ENCODE results near the gene CST9.
"Not testable (repeated sequence)": the region's sequence is repeated elsewhere in the genome, so short reads cannot be mapped to it uniquely, and the experiment has no call there.

CST9 gene

DNA sequence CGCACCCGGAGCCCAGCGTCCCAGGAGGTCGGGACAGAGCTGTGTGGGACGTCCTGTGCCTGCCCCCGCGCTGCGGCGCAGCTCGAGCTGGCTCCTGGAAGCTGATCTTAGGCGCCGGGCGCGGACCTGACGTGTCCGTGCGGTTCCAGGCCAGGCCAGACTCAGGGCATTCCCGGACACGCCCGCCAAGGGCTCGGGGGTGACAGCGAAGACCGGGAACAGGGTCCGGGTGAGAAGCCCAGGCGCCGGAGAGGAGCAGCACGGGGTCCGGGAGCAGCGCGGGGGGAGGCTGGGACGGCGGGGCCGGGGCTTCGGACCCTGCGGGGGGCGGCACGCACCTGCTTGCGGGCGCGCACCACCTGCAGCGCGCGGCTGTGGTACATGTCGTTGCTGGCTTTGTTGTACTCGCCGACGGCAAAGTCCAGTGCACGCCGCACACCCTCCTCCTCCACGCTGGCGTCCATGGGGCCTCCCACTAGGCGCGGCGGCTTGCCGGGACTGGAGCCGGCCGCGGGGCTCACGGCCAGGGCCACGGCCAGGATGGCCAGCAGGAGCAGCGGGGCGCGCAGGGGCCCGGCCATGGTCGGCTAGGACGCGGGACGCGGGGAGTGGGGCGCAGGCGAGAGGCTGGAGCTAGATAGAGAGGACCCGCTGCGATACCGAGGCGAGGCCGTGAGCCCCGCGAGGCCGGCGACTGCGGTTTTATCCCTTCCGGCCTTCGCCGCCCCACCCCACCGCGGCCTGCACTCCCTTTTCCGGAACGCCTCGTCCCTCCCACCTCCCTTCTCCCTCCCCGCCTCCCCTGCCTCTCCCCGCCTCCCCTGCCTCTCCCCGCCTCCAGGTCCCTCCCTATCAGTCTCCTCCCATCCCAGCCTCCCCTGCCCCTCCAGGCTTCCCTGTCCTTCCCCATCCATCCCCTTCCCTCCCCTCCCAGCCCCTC lies 31.8 kb upstream of the CST9 start, which contains the start of gene CST3:
TSS of gene CST3 (minus strand) at position 674 of the 940 bp plus-strand sequence. CDS start at position 581, 93 bp downstream.
- no peak for DNase-seq (ENCODE audit: low read depth in 2 of 2)

DNA sequence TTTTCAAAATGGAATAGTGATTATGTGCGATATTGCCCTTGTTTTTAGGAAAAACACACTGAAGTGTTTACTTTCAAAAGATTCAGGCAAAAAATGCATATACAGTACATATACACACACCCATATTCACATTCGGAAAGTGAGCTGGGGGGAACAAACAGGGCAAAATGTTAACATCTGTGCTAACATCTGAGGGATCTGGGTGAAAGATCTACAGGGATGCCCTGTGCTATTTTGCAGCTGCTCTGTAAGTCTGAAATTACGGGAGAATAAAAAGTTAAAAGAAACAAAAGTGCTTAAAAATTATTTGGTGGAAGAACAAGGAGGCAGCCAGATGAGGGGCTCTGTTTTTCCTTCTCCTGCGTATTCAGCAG lies 31.2 kb upstream of the CST9 start:
- no peak for DNase-seq (ENCODE audit: low read depth in 2 of 2)

GRCh38 chr20:23636182-23636907 lies 30.6 kb upstream of the CST9 start:
- DNase-seq (ENCODE audit: low read depth in 2 of 2) = no peak

DNA sequence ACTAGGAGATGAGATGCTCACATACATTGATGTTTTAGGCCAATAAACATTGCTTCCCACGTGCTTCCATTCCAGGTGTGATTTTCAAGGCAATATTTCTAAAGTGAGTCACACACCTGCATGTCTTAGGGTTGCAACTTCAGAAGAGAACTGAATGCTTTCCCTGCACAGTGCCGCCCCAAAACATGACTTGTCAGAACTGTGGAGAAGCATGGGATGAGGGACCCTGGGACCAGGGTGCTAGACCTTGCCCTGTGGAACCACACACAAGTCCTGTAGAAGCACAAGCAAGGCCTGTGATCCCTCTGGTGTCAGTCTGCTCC lies 30.0 kb upstream of the CST9 start:
- DNase-seq (ENCODE audit: low read depth in 2 of 2) = not testable (repeated sequence)

GRCh38 chr20:23634985-23635767 lies 29.5 kb upstream of the CST9 start:
- no peak for DNase-seq (ENCODE audit: low read depth in 2 of 2)

GRCh38 chr20:23634044-23634801 lies 28.5 kb upstream of the CST9 start:
- DNase-seq (ENCODE audit: low read depth in 2 of 2) = no peak

DNA sequence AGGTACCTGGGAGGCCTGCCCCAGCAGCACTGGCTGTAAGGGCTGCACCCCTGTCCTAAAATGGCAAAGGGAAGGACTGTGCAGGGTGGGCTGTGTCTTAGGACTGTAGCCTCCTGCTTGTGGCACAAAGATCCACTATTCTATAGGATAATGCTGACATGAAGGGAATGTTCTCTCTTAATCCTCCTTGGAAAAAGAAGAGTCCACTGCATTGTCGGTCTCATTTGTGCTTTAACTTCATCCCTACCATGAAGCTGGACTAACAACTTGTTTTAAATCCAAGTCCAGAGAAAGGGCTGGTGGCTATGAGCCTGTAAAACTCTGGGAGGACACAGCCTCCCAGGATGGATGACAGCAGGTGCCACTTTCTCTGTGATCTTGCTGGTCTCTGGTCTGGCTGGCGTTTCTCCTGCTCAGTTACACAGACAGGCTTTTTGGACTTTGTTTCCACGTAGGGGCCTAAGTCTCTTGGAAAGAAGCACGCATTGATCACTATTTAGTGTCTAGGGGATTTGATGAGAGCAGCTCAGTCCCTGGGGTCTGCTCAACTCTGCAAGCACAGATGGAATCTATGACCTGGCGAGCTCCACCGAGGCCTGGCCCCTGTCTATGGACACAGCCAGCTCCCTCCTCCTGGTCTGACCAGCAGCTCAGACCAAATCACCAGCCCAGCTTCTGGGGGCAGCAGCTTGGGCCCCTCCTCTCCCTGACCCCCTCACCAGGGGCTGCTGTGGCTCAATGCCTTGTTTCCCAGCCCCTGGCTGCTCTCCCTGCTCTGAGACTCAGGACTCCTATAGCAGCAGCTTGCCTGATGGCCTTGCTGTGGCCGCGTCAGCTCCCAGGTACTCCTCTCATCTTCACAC lies 27.2 kb upstream of the CST9 start:
- no peak for DNase-seq (ENCODE audit: low read depth in 2 of 2)

GRCh38 chr20:23631981-23632710 lies 26.4 kb upstream of the CST9 start:
- DNase-seq (ENCODE audit: low read depth in 2 of 2) = no peak

- no peak for DNase-seq (ENCODE audit: low read depth in 2 of 2)
Measured at GRCh38 chr20:23631226-23631822, 25.6 kb upstream of the CST9 start.

DNA sequence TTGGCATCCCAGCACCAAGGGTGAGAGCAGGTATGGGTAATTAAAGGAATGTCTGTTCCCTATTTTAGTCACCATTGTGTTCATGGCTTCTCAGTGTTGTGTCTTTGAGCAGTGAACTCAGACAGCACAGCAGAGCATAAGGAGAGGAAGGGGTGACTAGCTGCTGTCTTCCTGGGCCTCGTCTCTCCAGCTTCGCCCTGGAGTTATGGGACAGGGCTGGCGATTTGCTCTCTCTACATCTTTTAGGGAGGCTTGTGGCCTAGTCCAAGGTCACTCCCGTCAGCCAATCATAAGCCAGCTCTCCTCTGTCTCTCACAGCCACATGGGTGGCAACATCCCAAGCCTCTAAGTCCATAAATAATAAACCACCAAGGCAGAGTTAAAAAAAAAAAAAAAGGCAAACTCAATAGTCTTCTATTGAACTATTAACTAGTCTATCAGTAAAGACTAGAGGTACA lies 24.7 kb upstream of the CST9 start:
- DNase-seq (ENCODE audit: low read depth in 2 of 2) = no peak

GRCh38 chr20:23629542-23630391 lies 24.1 kb upstream of the CST9 start:
- no peak for DNase-seq (ENCODE audit: low read depth in 2 of 2)

GRCh38 chr20:23629017-23629541 lies 23.4 kb upstream of the CST9 start:
- DNase-seq (ENCODE audit: low read depth in 2 of 2) = no peak

DNA sequence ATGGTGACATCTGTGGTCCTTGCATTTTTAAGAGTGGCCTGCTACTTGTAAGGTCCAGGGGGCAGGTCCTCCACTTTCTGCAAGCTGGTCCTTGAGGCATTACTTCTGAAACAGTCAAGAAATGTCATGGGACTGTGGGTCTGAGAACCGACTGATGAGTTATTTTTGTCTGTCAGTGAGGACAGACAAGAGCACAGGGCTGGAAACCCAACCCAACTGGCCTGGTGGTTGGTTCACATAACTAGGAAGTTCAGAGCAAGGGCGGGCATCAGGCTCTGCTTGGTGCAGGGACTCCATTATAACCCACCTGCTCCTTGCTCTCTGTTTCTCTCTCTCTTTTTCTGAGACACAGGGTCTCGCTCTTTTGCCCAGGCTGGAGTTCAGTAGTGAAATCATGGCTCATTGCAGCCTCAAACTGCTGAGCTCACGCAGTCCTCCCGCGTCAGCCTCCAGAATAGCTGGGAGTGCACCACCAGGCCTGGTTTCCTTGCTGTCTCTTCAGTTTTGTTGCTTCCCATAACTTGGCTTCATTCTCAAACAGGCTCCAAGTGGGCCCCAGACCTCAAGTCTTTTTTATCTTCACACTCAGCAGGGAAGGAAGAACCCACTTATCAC lies 22.8 kb upstream of the CST9 start:
- DNase-seq (ENCODE audit: low read depth in 2 of 2) = no peak

GRCh38 chr20:23627501-23627900 lies 21.8 kb upstream of the CST9 start:
- DNase-seq (ENCODE audit: low read depth in 2 of 2) = no peak

DNA sequence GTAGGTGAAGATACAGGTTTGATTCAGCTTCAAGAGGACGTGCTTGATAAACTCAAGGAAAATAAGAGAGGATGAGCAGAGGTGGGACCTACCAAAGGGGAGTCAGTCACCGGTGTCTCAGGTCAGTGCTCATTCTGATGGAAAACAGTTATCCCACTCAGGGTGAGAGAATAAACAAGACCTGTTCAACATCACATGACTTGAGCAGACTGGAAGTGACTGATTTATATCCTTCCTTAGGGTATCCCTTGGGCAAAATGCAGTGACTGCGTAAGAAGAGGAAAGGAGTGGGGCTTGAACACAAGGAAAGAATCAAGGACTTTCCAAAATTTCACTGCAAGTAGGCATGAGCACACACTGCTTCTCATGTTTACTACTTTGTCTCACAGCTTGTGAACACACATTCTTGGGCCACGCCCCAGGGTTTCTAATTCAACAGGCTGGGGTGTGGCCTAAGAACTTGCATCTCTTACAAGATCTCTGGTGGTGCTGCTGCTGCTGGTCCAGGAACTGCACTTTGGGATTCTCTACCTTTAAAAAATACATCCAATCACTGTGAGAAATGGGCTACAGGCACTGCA lies 20.4 kb upstream of the CST9 start:
- no peak for DNase-seq (ENCODE audit: low read depth in 2 of 2)

DNA sequence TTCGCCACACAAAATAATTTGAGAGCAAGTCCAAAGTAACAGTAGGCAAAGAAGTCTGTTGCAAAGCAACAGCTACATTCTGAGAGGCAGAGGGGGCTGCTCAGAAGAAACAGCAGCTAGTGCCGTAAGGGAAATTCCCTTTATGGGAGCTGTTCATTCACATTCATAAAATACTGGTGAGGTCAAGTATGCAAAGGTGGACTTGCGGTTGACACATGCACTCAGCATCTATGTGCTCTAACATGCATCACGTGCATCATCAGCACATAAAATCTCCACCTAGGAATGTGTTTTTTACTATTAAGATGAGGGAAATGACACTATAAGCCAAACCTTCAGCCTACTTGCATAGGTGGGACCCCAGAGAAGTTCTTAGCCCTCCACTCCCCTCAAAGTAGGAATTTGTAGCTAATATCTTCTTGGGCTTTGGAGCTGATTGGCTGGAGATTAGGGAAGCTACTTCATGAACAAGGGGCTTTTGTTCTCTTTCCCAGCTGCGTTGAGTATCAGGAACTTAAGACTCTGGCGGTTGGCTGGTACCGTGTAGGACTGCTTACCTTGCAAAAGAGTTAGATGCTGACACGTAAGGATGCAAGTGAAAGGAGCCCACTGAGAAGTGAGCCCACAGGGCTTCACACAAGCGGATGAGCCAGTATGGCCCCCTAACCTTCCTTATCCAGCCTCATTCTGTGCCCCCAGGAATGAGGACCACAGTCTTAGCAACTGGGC lies 19.7 kb upstream of the CST9 start:
- no peak for DNase-seq (ENCODE audit: low read depth in 2 of 2)

GRCh38 chr20:23624324-23624691 lies 18.6 kb upstream of the CST9 start:
- DNase-seq (ENCODE audit: low read depth in 2 of 2) = no peak

Data from activated CD8-positive, alpha-beta memory T cell treated with anti-CD3 and anti-CD28 coated beads for 4 hours (primary cell).